Omental fat pad (tissue), 4 donors: Measurements from ENCODE around the gene ZNF785. TPM values are rescaled to one million over a fixed set of nuclear protein-coding genes. Genes with fewer than 3 reads are reported as not detected.

ENCODE experiments used
- ATAC-seq: fragments of 150-250 bp; one replicate; pipeline ENCODE4 v1.9.1; 2016; ENCODE audit warnings: mild to moderate bottlenecking, moderate library complexity; ENCODE audit not compliant: low FRiP score
- DNase-seq: peaks from one replicate; pipeline ENCODE4 v3.0.0-alpha.2; 2019; ENCODE audit warnings: low spot score
- CTCF ChIP-seq, 3 donors: fragments of 450-650 bp; IDR thresholded peaks; one replicate each; pipeline ENCODE4 v1.5.1; 2016 to 2017; ENCODE audit warnings: antibody characterized with exemption in 3 of 3, mild to moderate bottlenecking in 3 of 3, moderate library complexity in 2 of 3
- total RNA-seq, 4 donors: library from RNA; depleted of rRNA; stranded (reverse); fragments of >200 nt; gene quantifications; one replicate each; pipeline ENCODE4 v1.1.0, GENCODE V29; 2016

Gene ZNF785
- total RNA-seq, 4 donors from 2014 or later: 4.5 to 12.1 (median 8.1) TPM

GRCh38 chr16:30557707-30557956 lies 27.9 kb downstream of the ZNF785 start:
- no peak for ATAC-seq
- no peak for DNase-seq
- no peak for TF ChIP-seq CTCF (IDR thresholded peaks at IDR 0.05)

DNA sequence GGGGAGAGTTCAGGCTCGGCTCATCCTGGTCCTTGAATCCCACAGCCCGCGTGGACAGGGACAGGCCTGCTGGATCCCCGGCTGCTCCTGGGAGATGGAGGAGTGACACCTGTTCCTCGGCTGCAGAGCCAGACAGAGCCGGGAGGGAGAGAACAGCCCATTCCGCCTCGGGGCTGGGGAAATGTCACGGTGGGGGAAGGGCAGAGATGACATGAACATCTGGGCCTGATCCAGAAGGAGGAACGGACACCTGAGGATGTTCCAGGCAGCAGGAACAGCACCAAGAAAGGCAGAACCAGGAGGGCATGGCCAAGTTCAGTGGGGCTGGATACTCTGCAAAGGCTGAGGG lies 29.4 kb downstream of the ZNF785 start:
- no peak for DNase-seq
- TF ChIP-seq CTCF (IDR thresholded peaks at IDR 0.05): no peak
- no peak for ATAC-seq

- no peak for DNase-seq
- TF ChIP-seq CTCF (IDR thresholded peaks at IDR 0.05): no peak
- ATAC-seq: no peak
Observed at GRCh38 chr16:30555315-30556124, 30.0 kb downstream of the ZNF785 start.

GRCh38 chr16:30554557-30555314 lies 30.8 kb downstream of the ZNF785 start:
- no peak for DNase-seq
- ATAC-seq: no peak
- no peak for TF ChIP-seq CTCF (IDR thresholded peaks at IDR 0.05)

DNA sequence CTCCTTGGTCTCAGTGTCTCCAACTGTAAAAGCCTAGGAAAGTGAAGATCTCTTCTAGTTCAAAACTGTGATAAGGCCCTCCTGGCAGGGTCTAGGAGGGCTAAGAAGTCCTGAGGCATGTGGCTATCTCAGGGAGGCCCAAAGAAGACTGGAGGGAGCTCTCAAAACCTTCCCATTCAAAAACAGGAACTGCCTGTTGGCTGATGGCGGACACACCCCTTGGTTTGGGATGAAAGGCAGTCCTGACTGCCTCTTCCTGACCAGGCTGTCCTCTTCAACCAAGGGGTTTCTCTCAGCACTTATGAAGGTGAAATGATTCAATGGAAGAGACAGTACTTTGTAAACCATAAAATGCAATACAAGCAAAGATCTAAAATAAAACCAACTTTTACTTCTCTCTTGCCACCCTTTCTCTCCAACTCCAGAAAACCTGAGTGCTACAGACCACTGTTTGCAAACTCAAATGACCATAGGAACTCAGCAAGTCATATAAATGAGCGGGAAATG lies 32.1 kb downstream of the ZNF785 start:
- no peak for TF ChIP-seq CTCF (IDR thresholded peaks at IDR 0.05)
- DNase-seq (no peak), ATAC-seq (no peak)

GRCh38 chr16:30552956-30553355 lies 32.5 kb downstream of the ZNF785 start:
- ATAC-seq: no peak
- no peak for TF ChIP-seq CTCF (IDR thresholded peaks at IDR 0.05)
- DNase-seq: no peak

DNA sequence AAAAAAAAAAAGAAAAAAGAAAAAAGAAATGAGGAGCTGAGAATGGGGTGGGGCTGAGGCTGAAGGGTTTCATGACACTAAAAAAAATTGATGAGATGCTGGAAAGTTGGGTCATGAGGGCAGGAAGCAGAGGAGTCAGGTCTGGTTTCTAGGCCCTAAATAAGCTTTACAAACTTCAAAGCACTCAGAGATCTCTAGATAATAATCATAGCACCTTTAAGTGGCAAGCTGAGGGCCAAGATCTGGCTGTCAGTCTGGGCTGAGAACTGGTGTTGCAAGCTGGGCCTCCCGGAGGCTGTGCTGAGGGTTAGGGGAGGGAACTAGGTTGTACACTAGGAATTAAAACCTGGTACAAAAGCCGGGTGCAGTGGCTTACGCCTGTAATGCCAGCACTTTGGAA lies 33.7 kb downstream of the ZNF785 start:
- no peak for ATAC-seq
- no peak for TF ChIP-seq CTCF (IDR thresholded peaks at IDR 0.05)
- no peak for DNase-seq
